Stimulated activated CD8-positive, alpha-beta memory T cell treated with anti-CD3 and anti-CD28 coated beads, Interleukin-2, amount 100 ng/mL, for 48 hours (primary cell): ENCODE data around the gene BMP8A.
"Not testable (repeated sequence)": the region's sequence is repeated elsewhere in the genome, so short reads cannot be mapped to it uniquely, and the experiment has no call there.

ENCODE experiments used
- DNase-seq, 2 donors: peaks; one replicate each; pipeline ENCODE4 v3.0.0-alpha.2; 2020; ENCODE audit warnings: low read depth in 2 of 2

The BMP8A gene

GRCh38 chr1:39483276-39483675 lies 8.2 kb upstream of the BMP8A start:
- no peak for DNase-seq

GRCh38 chr1:39484564-39484963 lies 6.9 kb upstream of the BMP8A start:
- DNase-seq: no peak

DNA sequence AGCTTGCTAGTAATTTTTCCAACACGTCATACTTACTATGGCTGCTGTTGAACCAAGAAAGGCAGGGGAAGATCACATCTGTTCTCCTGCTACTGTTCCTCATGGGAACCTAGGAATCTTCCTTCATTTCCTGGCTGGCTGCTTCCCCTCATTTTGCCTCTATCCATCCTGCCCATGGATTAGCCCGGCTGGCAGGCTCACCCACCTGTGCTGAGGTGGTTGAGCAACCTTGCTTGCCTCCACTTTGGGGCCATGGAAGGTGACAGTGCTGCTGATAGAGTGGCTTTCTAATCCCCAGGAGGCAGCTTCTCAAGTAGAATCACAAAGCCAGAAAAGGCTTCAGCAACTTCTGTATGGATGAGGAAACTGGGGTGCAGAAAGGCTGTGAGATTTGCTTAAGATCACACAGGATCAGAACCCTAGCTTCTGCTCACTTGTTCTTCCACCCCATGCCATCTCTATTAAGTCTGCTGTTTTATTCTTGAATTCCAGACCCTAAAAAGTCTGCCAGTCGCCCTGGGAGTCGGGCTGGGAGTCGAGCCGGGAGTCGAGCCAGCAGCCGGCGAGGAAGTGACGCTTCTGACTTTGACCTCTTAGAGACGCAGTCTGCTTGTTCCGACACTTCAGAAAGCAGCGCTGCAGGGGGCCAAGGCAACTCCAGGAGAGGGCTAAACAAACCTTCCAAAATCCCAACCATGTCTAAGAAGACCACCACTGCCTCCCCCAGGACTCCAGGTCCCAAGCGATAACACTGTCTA lies 6.2 kb upstream of the BMP8A start:
- no peak for DNase-seq

- no peak for DNase-seq
These were observed 3.4 kb upstream of the BMP8A start for GRCh38 chr1:39488012-39488545.

DNA sequence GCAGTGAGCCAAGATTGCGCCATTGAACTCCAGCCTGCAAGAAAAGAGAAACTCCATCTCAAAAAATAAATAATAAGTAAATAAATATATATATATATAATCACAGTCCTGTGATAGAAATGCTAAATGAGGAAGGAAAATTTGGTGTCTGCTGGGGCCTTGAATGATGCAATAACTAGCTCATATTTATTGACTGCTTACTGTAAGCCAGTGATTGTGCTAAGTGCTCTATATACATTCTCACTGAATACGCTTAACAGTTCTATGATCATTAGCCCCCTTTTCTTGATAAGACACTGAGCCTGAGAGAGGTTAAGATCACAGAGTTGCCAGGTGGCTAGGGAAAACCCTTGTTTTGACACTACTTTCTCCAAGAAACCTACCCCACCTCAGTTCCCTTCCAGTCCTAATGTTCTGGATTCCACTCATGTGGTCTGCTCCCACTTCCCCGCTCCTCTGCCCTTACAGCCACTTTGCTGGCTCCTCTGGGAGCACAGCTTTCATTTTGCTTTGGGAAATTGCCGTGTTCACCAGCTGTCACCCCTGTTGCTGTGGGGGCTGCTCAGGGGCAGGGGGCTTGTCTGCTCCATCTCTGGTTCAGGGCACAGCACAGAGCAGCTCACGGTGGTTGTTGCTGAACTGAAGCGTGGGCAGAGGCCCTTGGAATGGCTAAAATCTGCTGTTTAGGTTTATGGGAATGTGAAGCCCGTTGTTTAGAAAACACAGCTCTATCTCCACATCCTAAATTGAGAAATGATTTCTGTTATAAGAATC lies 2.5 kb upstream of the BMP8A start:
- DNase-seq: no peak

GRCh38 chr1:39489567-39490239 lies 1.7 kb upstream of the BMP8A start:
- DNase-seq: no peak

GRCh38 chr1:39490596-39491145 lies 765 bp upstream of the BMP8A start:
- no peak for DNase-seq

GRCh38 chr1:39492118-39493042 lies 944 bp downstream of the BMP8A start:
- DNase-seq: not testable (repeated sequence)

GRCh38 chr1:39493043-39493810 lies 1.8 kb downstream of the BMP8A start:
- not testable (repeated sequence) for DNase-seq

DNA sequence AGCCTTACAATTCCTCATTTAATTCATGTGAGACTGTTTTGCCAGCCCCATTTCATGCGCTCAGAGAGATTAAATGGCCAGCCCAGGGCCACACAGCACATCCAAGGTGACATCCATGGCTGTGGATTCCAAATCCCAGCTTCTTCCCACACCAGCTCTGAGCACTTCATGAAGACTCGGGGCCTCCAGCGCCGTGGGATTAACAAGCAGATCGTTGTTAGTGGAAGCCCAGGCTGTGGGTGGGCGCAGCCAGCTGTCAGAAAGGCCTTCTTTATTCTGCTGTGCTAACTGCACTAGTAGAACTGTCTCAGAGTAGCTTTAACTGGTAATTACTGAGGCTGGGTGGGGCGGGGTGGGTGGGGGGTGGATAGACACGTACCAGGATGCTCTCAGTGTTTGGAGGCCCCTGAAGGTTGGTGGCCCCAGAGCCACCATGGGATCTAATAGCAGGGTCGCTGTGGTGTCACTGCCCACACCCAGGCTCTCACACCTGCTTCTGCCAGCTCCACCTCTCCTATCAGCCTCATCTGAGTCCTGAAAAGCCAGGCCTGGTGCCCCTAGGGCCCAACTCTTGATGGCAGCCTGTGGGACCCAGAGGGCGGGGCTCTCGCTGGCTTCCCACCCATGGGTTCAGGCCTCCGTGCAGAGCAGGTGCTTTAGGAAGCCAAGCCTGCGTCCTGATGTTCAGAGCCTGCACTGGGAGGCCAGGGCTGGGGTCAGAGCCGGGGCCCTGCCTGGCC lies 3.4 kb downstream of the BMP8A start:
- DNase-seq: no peak

DNA sequence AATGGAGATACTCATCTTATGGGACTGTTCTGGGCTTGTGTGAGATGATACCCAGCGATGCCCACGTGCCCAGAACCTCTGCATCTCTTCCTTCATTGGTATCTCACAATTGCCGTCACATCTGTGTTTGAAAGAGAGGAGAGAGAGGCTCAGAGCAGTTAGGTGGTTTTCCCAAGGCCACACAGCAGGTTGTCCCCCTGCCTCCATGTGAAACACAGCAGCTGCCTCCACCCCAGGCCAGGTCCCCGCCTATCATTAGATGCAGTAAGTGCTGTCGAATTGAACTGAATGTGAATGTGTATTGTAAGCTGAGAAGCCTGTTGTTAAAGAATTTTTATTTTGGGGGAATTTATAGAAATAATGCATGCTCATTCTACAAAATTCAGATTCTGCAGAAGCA lies 5.1 kb downstream of the BMP8A start:
- not testable (repeated sequence) for DNase-seq

GRCh38 chr1:39497585-39497984 lies 6.1 kb downstream of the BMP8A start:
- DNase-seq: no peak

- not testable (repeated sequence) for DNase-seq
These were observed 6.8 kb downstream of the BMP8A start for GRCh38 chr1:39498096-39498710.

- not testable (repeated sequence) for DNase-seq
These were observed 7.4 kb downstream of the BMP8A start for GRCh38 chr1:39498821-39499220.

GRCh38 chr1:39499668-39500067 lies 8.2 kb downstream of the BMP8A start:
- DNase-seq: no peak

DNA sequence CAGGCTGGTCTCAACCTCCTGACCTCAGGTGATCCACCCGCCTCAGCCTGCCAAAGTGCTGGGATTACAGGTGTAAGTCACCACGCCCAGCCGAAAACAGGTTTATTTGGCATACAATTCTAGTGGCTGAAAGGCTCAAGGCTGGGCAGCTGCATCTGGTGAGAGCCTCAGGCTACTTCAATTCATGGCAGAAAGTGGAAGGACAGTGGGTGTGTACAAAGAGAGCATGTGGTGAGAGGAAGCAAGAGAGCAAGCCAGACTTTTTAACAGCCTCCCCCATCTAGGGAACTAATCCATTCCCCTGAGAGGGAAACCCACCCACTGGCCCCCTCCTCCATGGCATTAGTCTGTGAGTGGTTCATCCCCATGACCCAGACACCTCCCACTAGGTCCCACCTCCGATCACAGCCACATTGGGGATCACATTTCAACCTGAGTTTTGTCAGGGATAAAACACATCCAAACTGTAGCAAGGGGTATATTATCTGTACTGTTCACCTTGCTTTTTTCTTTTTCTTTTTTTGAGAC lies 9.5 kb downstream of the BMP8A start:
- DNase-seq: no peak

GRCh38 chr1:39501666-39502065 lies 10.2 kb downstream of the BMP8A start:
- DNase-seq: no peak

DNA sequence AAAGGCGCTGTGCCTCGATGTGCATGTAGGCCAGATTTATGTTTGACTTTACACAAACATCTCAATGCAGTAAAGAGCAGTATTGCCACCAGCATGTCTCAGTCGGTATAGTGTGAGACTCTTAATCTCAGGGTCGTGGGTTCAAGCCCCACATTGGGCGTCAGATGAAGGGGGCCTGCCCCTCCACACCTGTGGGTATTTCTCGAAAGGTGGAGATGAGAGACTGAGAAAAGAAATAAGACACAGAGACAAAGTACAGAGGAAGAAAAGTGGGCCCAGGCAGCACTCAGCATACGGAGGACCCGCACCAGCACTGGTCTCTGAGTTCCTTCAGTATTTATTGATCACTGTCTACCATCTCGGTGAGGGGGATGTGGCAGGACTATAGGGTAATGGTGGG lies 13.0 kb downstream of the BMP8A start:
- not testable (repeated sequence) for DNase-seq

- DNase-seq: no peak
These were observed 13.9 kb downstream of the BMP8A start for GRCh38 chr1:39505289-39505688.
